ENCODE results near the gene PPP2R1B.
A peak's percentile ranks its signal among the peaks of the same experiment; 100 is the strongest.
"Not testable (repeated sequence)": the region's sequence is repeated elsewhere in the genome, so short reads cannot be mapped to it uniquely, and the experiment has no call there.

PPP2R1B gene

DNA sequence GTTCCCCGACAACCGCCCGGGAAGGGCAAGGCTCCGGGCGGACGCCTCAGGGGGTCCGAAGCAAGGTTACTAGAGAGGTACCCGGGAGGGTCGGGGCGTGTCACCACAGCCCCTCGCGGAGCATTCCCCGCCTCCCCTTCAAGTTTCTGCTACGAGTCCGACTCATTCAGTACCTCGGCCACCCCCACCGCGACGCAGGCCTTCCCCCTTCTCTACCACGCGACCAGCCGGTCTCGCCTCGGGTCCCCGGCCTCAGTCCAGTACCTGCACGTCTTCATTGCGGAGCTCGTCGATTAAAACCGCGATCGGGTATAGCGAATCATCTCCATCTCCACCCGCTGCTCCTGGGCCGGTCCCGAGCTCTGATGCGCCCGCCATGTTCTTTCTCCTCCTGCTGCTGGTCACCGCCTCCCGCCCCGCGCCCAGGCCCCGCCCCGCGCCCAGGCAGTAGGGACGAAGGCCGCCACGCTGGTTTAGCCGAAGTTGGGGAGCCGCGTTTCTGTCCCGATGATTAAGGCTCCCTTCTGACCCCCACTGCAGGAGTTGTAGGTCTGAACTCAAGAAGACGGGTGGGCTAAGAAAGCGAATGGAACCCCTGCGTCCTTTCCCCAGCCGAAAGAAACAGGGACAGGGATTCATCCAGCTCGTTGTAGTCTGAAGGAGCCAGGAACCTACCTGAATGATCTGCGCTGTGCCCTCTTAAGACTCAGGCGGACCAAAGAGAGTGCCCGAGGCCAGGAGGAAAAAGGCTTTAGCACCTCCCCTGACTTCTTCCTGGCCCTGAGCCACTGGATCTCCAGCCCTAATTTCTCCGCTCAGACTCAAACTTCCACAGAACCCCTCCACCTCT lies at the start of gene PPP2R1B:
PPP2R1B (minus strand) TSS at position 406 of the 850 bp plus-strand sequence; CDS start at position 378, 28 bp downstream.
- DNase-seq = peak; percentile 77

DNA sequence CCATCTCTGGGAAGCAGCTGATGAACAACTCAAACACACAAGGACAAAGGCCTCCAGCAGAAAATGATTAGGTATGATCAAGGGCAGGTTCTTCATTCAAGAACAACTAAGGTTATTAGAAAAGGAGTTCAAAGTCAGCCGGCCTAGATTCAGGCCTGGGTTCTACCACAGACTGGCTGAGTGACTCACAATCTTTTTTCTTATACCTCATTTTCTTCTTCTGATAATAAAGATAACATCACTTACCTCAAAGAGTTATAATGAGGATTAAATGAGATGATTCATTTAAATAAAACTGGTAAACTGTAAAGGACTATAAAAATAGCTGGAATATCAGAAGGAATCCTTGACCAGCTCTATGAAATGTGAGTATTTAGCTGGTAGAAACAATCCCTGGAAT lies 49.3 kb upstream of the PPP2R1B start:
- DNase-seq = no peak

DNA sequence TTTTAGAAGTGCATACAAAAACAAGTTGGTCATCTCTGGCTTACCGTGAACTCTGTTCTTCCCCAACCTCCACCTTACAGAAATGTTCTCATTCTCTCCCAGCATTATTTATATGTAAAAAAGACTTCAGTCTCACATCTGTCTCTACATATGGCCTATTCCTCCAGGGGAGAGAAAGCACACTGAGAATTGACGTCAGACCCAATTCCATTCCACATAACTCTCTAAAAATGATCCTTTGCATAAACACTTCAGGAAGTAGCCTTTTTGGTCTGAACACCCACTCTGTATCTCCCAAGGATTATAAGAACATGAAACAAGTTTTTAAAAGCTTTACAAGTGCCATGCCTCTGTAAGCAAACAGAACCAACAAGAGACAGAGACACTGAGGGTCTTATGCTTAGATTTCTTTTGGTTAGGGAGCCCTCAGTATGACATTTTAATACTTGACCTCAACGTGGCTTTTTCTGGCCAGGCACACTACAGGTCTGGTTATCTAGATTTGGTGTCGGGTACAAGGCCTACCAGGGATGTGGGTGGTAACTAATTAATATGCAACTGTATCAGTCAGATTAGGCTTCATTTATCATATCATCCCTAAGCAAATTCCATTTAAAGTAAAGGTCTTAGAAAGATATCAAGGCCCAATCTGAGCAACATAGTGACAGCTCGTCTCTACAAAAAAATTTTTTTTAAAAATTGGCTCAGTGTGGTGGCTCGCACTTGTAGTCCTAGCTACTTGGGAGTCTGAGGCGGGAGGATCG lies 48.5 kb upstream of the PPP2R1B start:
- no peak for DNase-seq

DNA sequence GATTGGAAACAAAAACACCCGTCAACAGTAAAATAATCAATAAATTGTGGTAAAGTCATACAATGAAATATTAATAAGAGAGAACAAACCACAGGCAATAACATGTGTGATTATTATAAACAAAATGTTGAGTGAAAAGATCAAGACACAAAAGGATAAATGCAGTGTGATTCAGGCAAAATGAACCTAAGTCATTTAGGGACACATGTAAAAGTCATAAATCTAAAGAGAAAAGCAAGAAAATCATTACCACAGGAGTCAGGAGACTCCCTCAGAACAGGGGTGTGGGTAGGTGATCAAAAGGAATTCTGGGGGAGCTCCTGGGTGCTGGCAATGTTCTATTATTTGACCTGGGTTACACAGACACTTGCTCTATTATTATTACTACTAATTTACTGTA lies 47.9 kb upstream of the PPP2R1B start:
- DNase-seq = no peak

GRCh38 chr11:111812211-111812610 lies 46.0 kb upstream of the PPP2R1B start:
- no peak for DNase-seq

DNA sequence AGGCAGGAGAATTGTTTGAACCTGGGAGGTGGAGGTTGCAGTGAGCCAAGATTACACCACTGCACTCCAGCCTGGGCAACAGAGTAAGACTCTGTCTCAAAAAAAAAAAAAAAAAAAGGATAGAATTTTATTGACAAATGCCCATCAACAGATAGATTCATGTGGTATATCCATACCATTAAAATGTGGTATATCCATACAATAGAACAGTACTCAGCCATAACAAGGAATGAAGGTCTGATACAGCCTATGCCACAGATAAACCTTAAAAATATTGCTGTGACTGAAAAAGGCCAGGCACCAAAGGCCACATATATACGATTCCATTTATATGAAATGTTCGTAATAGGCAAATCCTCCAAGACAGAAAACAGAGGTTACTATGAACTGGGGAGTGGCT lies 45.3 kb upstream of the PPP2R1B start:
- no peak for DNase-seq

DNA sequence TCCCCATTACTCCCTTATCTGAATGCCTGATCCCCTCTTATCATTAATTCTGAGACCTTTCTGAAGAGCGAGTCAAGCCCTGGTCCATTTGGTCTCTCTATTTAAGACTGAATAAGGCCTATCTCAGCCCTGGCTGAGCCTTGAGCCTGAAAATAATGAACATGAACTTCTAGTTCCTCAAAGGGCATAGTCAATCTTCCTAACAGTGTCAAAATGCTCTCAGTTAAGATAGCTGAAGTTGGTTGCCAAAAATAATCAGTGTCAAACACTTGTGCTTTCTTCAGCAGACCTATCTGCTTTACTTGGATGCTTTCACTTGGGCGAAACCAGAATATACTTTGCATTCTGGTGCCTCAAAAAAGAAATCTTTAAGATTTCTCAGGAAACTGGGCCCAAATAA lies 42.6 kb upstream of the PPP2R1B start:
- DNase-seq = no peak

- no peak for DNase-seq
These were observed 41.9 kb upstream of the PPP2R1B start for GRCh38 chr11:111808063-111808588.

DNA sequence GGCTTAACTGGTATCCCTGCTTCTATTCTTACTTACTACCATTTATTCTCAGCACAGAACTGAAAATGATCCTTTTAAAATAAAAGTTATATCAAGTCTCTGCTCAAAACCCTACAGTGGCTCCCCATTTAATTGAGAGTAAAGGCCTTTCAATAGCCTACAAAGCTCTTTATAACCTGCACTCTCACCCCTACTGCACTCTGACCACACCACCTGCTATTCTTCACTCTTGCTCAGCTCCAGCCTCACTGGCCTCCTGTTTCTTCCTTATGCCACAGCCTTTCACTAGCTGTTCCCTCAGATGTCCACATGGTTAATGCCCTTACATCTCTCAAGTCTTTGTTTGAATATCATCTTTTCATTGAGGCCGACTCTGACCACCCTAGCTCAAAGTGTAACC lies 40.9 kb upstream of the PPP2R1B start:
- no peak for DNase-seq

GRCh38 chr11:111801135-111801534 lies 34.9 kb upstream of the PPP2R1B start:
- DNase-seq = no peak

- no peak for DNase-seq
These were observed 32.1 kb upstream of the PPP2R1B start for GRCh38 chr11:111798279-111798678.

- no peak for DNase-seq
These were observed 31.0 kb upstream of the PPP2R1B start for GRCh38 chr11:111797145-111797581.

DNA sequence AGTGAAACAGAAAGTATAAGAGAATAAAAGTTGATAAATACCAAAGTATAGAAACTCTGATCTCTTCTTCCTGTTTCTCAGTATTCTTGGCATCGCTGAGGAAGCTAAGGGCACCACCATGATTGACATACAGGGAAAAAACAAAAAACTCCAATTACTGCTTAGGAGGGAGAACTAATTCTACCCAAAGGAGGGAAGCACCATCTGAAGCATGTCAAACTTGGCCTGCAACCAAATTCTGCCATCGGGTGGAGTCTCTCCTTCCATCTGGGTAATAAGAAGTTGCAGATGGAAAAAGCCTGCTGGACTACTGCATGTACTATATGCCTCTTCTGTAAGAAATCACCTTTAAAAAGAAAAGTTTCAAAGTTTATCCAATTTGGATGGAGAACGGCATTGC lies 30.5 kb upstream of the PPP2R1B start:
- DNase-seq = no peak

DNA sequence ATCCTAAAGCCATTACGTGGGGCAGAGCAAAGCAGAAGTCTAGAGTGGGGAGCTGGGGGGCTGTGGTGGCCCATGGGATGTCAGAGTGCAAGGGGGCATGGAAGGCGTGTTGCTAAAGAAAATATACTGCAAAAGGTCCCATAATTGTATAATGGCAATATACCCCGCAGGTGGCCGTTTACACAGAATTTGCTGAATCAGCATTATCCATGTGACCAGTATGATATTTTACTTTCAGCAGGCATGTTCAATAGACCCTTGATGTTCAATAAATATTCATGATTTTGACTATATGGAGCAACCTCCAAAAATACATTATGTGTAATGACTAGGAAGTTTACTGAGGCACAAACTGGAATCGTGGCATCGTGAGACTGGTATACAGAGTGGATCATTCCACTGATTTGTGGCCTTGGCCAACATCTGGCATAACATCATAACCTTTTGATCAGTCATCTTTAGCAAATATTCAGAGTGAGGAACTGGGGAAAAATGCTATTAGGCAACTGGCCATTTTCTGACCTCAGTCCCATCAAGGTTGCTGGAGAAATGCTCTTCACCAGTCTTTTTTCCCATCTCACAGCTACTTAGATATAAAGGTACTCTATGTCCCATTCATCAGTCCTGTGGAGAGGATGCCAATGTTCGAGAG lies 29.3 kb upstream of the PPP2R1B start:
- no peak for DNase-seq

- no peak for DNase-seq
These were observed 27.7 kb upstream of the PPP2R1B start for GRCh38 chr11:111793863-111794262.

GRCh38 chr11:111792955-111793500 lies 26.8 kb upstream of the PPP2R1B start:
- DNase-seq = no peak

GRCh38 chr11:111792314-111792713 lies 26.1 kb upstream of the PPP2R1B start:
- no peak for DNase-seq

DNA sequence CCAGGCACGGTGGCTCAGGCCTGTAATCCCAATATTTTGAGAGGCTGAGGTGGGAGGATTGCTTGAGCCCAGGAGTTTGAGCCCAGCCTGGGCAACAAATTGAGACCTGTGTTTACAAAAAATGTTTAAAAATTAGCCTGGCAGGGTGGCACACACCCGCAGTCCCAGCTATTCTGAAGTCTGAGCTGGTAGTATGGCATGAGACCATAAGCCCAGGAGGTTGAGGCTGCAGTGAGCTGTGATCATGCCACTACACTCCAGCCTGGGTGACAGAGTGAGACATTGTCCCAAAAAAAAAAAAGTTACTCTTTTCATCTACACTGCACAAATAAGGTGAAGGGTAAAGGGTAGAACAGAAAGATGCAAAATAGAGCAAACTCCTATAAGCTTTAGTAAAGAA lies 22.3 kb upstream of the PPP2R1B start:
- no peak for DNase-seq

DNA sequence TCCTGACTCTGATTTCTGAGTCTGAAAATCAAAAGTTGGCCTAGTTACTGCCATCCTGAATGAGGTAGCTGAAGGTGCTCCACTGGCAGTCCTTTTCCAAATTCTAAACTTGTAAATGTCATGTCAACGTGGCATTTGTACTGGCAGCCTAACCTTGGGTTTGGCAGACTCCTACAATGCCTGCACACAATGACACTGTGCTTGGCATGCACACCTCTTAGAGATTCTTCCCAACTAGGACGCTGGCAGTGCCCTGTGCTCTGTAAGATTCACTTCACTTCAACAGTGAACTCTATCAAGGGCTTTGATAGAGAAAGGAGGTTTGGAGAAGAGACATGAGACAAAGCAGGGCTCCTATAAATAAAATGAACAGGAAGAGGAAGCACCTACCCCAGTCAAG lies 21.9 kb upstream of the PPP2R1B start:
- DNase-seq = no peak

DNA sequence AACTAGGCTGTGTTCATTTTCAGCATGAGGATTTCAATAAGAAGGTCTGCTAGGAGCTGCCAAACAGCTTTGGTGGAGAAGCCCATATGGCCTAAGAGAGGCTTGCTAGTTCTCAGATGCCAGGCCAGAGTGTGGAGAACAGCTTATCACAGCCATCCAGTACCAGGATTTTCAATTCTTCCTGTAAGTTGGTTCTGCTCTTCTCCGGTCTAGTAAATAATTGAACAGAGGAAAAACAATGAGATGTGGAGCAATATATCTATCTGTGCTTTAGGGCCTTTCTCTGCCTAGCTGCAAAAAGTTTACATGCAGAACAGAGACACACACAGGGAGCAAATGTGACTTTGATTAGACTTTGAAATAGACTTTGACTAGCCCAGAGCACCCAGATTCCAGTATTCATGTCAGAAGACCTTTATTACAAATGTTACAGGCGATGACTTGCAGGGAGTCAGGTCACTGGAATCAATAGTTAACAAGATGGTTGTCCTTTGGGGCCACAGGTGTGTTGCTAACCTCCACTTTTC lies 19.8 kb upstream of the PPP2R1B start:
- DNase-seq = no peak

- DNase-seq = no peak
These were observed 18.9 kb upstream of the PPP2R1B start for GRCh38 chr11:111785076-111785475.

GRCh38 chr11:111784311-111784710 lies 18.1 kb upstream of the PPP2R1B start:
- not testable (repeated sequence) for DNase-seq

Data from KG1 (cell line).